Activated CD4-positive, alpha-beta T cell treated with anti-CD3 and anti-CD28 coated beads for 48 hours (primary cell): ENCODE measurements around the gene NFE2L3.
"Not testable (repeated sequence)": the region's sequence is repeated elsewhere in the genome, so short reads cannot be mapped to it uniquely, and the experiment has no call there.

Experiments used
- DNase-seq: peaks from one replicate; pipeline ENCODE4 v3.0.0-alpha.2; 2020

Gene NFE2L3

GRCh38 chr7:26188206-26188956 is 36.4 kb downstream of the NFE2L3 start:
- peak; percentile 50 for DNase-seq

- no peak for DNase-seq
Measured at GRCh38 chr7:26188957-26189541, 37.1 kb downstream of the NFE2L3 start.

- no peak for DNase-seq
Measured at GRCh38 chr7:26189697-26190096, 37.7 kb downstream of the NFE2L3 start.

DNA sequence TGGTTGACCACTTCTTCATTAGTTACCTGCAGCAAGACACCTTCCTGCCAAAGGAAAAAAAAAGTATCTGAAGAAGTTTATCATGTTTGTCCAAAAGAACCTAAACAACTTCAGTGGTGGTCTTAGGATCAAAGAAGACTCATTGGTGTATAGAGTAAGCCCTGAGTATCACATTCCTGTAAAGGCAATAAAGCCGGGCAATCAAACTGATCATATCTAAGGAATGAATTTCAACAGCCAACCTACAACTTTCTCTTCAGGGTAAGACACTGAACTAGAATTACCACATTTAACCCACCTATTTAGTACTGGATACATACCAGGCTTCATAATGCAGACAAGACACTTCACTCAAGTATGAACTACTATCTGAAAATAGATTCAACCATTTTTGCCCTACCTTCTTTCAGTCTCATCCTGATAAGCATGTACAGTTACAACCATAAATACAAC is 38.4 kb downstream of the NFE2L3 start:
- DNase-seq: no peak

- no peak for DNase-seq
Measured at GRCh38 chr7:26191233-26191973, 39.4 kb downstream of the NFE2L3 start.

GRCh38 chr7:26191974-26192479 is 40.0 kb downstream of the NFE2L3 start:
- DNase-seq: no peak

- no peak for DNase-seq
Measured at GRCh38 chr7:26192485-26193087, 40.6 kb downstream of the NFE2L3 start.

GRCh38 chr7:26193432-26194207 is 41.6 kb downstream of the NFE2L3 start:
- DNase-seq: no peak

DNA sequence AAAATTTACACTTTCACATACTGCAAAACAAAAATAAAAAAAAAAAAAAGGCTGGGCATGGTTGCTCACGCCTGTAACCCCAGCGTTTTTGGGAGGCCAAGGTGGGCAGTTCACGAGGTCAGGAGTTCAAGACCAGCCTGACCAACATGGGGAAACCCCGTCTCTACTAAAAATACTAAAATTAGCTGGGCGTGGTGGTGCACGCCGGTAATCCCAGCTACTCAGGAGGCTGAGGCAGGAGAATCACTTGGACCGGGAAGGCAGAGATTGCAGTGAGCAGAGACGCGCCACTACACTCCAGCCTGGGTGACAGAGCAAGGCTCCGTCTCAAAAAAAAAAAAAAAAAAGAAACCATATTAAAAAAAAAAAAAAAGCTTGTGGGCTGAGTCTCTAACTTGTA is 42.8 kb downstream of the NFE2L3 start:
- not testable (repeated sequence) for DNase-seq

DNA sequence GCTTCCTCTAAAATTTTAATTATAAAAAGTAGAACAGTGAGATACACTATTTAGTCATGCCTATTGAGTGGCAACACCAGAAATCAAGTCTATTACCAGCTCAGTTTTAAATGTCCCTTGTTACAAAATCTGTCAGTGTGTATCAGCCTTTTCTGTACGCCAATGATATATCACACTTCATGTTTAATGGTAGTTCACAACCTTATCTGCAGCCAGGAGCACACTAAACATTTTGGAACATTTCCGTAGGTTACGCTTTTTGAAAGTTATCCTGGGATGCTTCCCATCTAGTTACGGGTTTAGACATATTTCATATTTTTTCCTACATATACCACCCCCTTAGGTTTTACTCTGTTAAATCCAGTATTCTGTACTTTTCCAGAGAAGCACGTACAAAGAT is 43.2 kb downstream of the NFE2L3 start:
- DNase-seq: no peak

GRCh38 chr7:26195867-26196657 is 44.1 kb downstream of the NFE2L3 start:
- no peak for DNase-seq

- DNase-seq: no peak
Measured at GRCh38 chr7:26197153-26198115, 45.4 kb downstream of the NFE2L3 start.

DNA sequence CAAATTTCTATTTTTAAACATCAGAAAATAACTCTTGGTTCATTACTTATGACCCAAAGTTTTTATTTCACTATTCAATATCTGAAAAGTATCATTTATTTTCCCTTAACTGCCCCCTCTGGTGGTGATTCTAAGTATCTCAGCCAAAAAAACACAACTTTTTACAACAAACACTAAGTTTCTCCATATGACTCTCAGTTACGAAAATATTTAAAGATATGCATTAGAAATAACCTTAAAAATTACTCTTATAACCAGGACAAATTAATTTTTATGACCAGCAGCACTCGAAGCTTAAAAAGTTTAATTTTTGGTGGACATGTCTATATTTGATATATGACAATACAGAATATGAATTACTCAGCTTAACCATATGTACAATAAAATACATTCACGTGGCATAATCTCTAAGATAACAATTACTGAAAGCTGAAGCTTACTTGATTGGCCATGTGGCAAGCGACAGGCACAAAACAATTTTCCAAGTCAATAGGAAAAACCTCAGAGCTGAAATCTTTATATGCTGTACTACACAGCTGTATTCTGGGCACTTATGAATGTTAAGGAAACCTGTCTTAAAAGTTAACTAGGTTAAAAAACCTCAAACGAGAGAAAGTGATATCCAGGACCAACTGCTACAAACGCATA is 46.3 kb downstream of the NFE2L3 start:
- DNase-seq: no peak

DNA sequence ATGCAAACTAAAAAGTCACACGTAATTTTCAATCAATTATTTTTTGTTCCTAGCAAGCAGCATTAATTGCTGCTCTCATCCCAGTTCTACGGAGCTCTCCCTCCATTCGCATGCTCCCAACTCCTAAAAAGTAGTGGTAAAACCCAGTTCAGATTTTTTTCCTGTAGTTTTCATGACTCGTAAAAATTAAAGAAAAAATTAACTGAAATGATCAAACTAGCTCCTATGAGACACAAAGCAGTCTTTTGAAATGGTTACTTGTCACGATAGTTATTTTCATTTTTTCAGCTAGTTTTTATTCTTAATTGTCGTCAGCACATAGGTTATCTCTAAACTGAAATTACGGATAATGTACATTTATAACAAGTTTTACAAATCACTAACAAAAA is 46.8 kb downstream of the NFE2L3 start:
- no peak for DNase-seq

DNA sequence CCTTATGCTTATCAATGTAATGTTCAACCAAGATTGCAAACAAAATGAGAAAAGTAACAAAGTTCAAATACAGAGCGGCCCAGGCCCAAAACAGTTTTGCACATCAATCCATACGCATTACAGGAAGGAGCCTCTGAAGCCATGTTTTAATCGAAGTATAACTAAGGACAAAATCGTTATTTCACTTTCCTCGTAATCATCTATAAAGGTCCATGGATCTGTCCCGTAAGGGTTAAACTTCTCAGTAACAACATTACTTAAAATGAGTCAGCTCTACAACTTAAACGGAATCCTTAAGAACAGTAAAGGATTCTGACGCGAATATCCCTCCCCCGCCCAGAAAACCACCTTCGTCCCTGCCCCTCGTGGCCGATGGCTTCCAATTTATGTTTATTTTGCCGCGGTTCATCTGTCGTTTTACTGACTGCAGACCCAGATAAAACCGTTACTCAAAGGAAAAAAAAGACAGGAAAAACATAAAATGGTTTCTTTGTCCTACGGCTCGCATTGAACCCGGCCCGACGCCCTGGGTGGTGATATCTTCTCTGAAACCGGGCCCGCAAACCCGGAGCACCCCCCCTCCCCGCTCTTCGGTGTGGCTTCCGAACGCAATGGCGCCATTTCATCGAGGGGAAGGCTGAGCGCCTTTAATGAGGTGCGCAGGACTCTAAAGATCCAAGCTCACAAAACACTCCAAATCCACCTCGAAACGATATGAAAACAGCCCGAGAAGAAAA is 47.5 kb downstream of the NFE2L3 start:
- DNase-seq: peak; percentile 73

DNA sequence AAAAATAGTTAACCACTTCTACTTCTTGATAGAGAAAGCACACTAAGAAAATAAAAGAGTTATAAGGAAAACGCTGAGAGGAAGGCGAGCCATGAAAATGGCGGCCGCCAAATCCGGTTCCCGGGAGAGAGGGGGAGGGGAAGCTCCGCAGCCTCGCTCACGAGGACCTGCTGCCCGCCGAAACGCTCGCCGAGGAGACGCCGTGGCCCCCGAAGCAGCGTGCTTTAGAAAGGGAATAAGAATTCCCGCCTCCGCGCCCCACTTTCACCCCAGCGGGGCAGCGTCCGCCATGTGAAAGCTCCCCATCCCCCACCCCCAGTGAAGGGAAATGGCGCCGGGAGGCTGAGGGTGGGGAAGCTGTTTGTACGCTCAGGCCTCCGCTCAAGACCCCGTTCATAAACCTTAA is 48.0 kb downstream of the NFE2L3 start:
- DNase-seq: peak; percentile 84

DNA sequence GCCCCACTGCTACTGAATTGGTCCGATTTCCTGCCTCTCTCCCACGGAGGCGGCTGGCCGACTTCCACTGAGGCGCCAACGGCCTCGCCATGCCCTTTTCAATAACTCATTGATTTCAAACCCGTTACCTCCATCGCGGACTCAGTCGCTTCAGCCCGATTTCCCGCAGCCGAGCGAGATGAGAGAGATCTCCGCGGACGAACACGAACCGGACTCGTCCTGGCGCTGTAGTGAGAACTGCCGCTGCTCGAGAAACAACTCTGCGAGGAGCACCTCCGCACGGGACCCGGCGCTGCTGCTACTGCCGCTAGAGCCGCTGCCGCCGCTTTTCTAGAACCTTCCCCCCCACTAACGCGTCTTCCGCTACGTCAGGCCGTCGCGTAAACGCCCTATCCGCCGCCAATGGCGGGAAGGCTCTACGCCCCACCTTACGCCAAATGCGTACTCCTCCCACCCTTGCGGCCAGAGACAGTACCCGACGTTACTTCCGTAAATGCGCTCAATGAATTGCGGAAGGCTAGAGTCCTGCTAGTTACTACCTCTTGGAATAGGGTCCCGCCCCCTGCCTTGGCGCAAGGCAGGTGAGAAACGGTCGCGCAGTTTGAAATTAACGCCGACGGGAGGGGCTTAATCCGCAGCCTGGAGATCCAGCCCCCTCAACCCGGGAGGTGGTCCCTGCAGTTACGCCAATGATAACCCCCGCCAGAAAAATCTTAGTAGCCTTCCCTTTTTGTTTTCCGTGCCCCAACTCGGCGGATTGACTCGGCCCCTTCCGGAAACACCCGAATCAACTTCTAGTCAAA is 48.6 kb downstream of the NFE2L3 start, which contains the start of gene HNRNPA2B1:
Gene HNRNPA2B1 (minus strand): TSS at position 303 of the 803 bp plus-strand sequence. CDS start 169 bp downstream, at position 134.
- peak; percentile 97 for DNase-seq
